Mesenchymal stem cell (in vitro differentiated cells and primary cell): ENCODE results near the gene TOR1B.

Source experiments
- DNase-seq: peaks from one replicate; pipeline ENCODE4 v3.0.0-alpha.2; 2013
- H2AFZ ChIP-seq: one replicate; pipeline ENCODE4 v1.6.1; 2013; ENCODE audit warnings: low read depth, mild to moderate bottlenecking, control low read depth, inconsistent platforms, low read length, moderate library complexity
- H2AK5ac ChIP-seq: 2 replicates; pipeline ENCODE4 v1.6.1; 2013; ENCODE audit warnings: low read length, moderate library complexity, mild to moderate bottlenecking, inconsistent platforms; ENCODE audit not compliant: severe bottlenecking
- H2BK120ac ChIP-seq: one replicate; pipeline ENCODE4 v1.6.1; 2013; ENCODE audit warnings: low read depth, mild to moderate bottlenecking, inconsistent platforms, low read length, moderate library complexity
- H2BK12ac ChIP-seq, 2 experiments: one replicate each; pipeline ENCODE4 v1.6.1; 2013; ENCODE audit warnings: inconsistent platforms in 2 of 2, low read length in 2 of 2, mild to moderate bottlenecking in 2 of 2, moderate library complexity in 2 of 2, control low read depth in 1 of 2
- H2BK15ac ChIP-seq: one replicate; pipeline ENCODE4 v1.6.1; 2013; ENCODE audit warnings: mild to moderate bottlenecking, low read depth, inconsistent platforms; ENCODE audit not compliant: poor library complexity, severe bottlenecking
- H2BK5ac ChIP-seq: 2 replicates; pipeline ENCODE4 v1.6.1; 2013; ENCODE audit warnings: low read depth, mild to moderate bottlenecking, low read length, control low read depth, inconsistent platforms; ENCODE audit not compliant: poor library complexity, severe bottlenecking
- H3K14ac ChIP-seq, 2 experiments: one replicate each; pipeline ENCODE4 v1.6.1; 2013; ENCODE audit warnings: inconsistent platforms in 2 of 2, low read length in 2 of 2, control low read depth in 1 of 2, mild to moderate bottlenecking in 1 of 2, moderate library complexity in 1 of 2
- H3K18ac ChIP-seq, 2 experiments: one replicate each; pipeline ENCODE4 v1.6.1; 2013; ENCODE audit warnings: inconsistent platforms in 2 of 2, low read length in 2 of 2, control low read depth in 1 of 2, low read depth in 1 of 2, mild to moderate bottlenecking in 1 of 2
- H3K23ac ChIP-seq, 2 experiments: one replicate each; pipeline ENCODE4 v1.6.1; 2013; ENCODE audit warnings: inconsistent platforms in 2 of 2, low read length in 2 of 2, mild to moderate bottlenecking in 2 of 2, moderate library complexity in 2 of 2, control low read depth in 1 of 2
- H3K27ac ChIP-seq: 2 replicates; pipeline ENCODE4 v1.5.1; 2013; ENCODE audit warnings: mild to moderate bottlenecking, moderate library complexity, low read length, control low read depth, inconsistent platforms; ENCODE audit not compliant: poor library complexity, severe bottlenecking
- H3K27me3 ChIP-seq, 2 experiments: 2 replicates each; pipeline versions ENCODE4 v1.6.1 to v1.7.0; 2013; ENCODE audit warnings: low read length in 2 of 2, mild to moderate bottlenecking in 2 of 2, moderate library complexity in 2 of 2, control low read depth in 1 of 2, inconsistent platforms in 1 of 2; ENCODE audit not compliant: control insufficient read depth in 1 of 2, insufficient read depth in 1 of 2
- H3K36me3 ChIP-seq, 2 experiments: 2 replicates each; pipeline versions ENCODE4 v1.6.1 to v1.7.0; 2013; ENCODE audit warnings: low read length in 2 of 2, control low read depth in 1 of 2, inconsistent platforms in 1 of 2, low read depth in 1 of 2, mild to moderate bottlenecking in 1 of 2; ENCODE audit not compliant: insufficient read depth in 2 of 2, control insufficient read depth in 1 of 2
- H3K4ac ChIP-seq, 2 experiments: one replicate each; pipeline ENCODE4 v1.6.1; 2013; ENCODE audit warnings: inconsistent platforms in 2 of 2, low read length in 2 of 2, mild to moderate bottlenecking in 2 of 2, moderate library complexity in 2 of 2, control low read depth in 1 of 2, low read depth in 1 of 2
- H3K4me1 ChIP-seq: 2 replicates; pipeline ENCODE4 v1.6.1; 2013; ENCODE audit warnings: low read depth, low read length, control low read depth; ENCODE audit not compliant: control insufficient read depth, insufficient read depth
- H3K4me2 ChIP-seq: 2 replicates; pipeline ENCODE4 v1.6.1; 2013; ENCODE audit warnings: low read length, mild to moderate bottlenecking, inconsistent platforms; ENCODE audit not compliant: poor library complexity, severe bottlenecking
- H3K4me3 ChIP-seq, 2 experiments: 2 replicates each; pipeline versions ENCODE4 v1.5.1 to v1.7.0; 2013; ENCODE audit warnings: low read length in 2 of 2, mild to moderate bottlenecking in 2 of 2, control low read depth in 1 of 2, low read depth in 1 of 2; ENCODE audit not compliant: insufficient read depth in 1 of 2
- H3K79me1 ChIP-seq: replicated peaks from 2 replicates; pipeline ENCODE4 v1.6.1; 2013; ENCODE audit warnings: mild to moderate bottlenecking, control low read depth, low read length, inconsistent platforms; ENCODE audit not compliant: poor library complexity, severe bottlenecking
- H3K9ac ChIP-seq: 2 replicates; pipeline ENCODE4 v1.7.0; 2013; ENCODE audit warnings: mild to moderate bottlenecking, low read length, moderate library complexity
- H3K9me3 ChIP-seq: 2 replicates; pipeline ENCODE4 v1.7.0; 2013; ENCODE audit warnings: mild to moderate bottlenecking, low read length; ENCODE audit not compliant: control insufficient read depth
- H4K8ac ChIP-seq: one replicate; pipeline ENCODE4 v1.6.1; 2013; ENCODE audit warnings: inconsistent platforms, mild to moderate bottlenecking, low read length, moderate library complexity
- H4K91ac ChIP-seq: one replicate; pipeline ENCODE4 v1.6.1; 2013; ENCODE audit warnings: mild to moderate bottlenecking, low read length, inconsistent platforms
- WGBS: methylation state at CpG from one replicate; pipeline ENCODE4 v1.1.7; 2013; ENCODE audit warnings: mixed read lengths; 5-methylcytosine and 5-hydroxymethylcytosine counted together

TOR1B gene

DNA sequence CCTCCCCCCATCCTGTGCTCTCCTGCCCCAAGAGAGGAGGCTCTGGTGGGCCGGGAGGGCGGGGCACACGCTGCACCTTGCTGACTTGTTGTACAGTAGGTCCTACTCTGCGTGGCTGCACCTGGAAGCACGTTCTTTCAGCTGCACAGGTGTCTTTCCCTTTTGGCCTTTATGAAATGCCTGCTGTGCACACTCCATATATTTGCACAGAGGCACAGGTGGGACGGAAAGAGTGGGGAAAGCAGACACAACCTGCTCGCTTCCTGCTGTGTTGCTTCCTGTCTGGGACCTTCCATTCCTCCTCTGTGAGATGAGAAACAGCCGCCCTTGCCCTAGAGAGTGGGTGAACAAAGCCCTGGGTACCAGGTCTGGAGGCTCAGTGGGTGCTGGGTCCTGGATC lies 37.0 kb downstream of the TOR1B start:
- H3K4me2 ChIP-seq: no peak overlapping the region

DNA sequence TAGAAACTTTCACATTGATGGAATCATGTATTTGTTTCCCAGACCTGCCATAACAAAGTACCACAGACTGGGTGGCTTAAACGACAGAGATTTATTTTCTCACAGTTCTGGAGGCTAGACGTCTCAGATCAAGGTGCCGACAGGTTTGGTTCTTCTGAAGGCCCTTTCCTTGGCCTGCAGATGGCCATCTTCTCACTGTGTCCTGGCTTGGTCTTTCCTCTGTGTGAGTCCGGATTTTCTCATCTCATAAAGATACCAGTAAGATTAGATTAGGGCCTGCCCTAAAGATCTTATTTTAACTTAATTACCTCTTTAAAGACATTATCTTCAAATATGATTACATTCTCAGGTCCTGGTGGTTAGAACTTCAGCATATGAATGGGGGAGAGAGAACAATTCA lies 38.1 kb downstream of the TOR1B start:
- Histone ChIP-seq H3K14ac (no peak overlapping the region), H3K36me3 (peaks cover 4 to 14% of the 10 kb centered on the region in 2 experiments), H3K4me3 (no peak overlapping the region), H2BK12ac (no peak overlapping the region), H2AK5ac (no peak overlapping the region), H3K9me3 (no peaks in the 10 kb centered on the region), H3K27me3 (no peaks in the 10 kb centered on the region), H3K9ac (no peak overlapping the region), H3K79me1 (peaks cover 29% of the 10 kb centered on the region), H2BK5ac (no peak overlapping the region), H3K18ac (no peak overlapping the region), H3K27ac (no peak overlapping the region), H2BK120ac (no peak overlapping the region), H3K4ac (no peak overlapping the region), H2AFZ (no peak overlapping the region), H3K4me1 (peaks cover 22% of the 10 kb centered on the region), H2BK15ac (no peak overlapping the region), H3K4me2 (no peak overlapping the region), H4K91ac (no peak overlapping the region), H4K8ac (no peak overlapping the region), H3K23ac (no peak overlapping the region)
- DNase-seq: no peak
- WGBS: 88% methylated on average over 3 of the region's 4 CpGs

More for the DNA sequence above, 37.0 kb downstream of the TOR1B start:
- no peaks in the 10 kb centered on the region for H3K9me3 ChIP-seq
- H3K23ac ChIP-seq: no peak overlapping the region
- peaks cover 4 to 14% of the 10 kb centered on the region in 2 experiments for H3K36me3 ChIP-seq
- H3K14ac ChIP-seq: no peak overlapping the region
- peak overlapping the region; percentile 6 for H2BK15ac ChIP-seq
- no peaks in the 10 kb centered on the region for H3K27me3 ChIP-seq
- peaks cover 34% of the 10 kb centered on the region for H3K79me1 ChIP-seq
- H2AK5ac ChIP-seq: no peak overlapping the region
- no peak overlapping the region for H4K8ac ChIP-seq
- H2BK120ac ChIP-seq: no peak overlapping the region
- no peak overlapping the region for H4K91ac ChIP-seq
- no peak overlapping the region for H2BK12ac ChIP-seq
- no peak overlapping the region for H3K9ac ChIP-seq
- no peak overlapping the region for H3K4ac ChIP-seq
- H3K4me3 ChIP-seq: no peak overlapping the region
- H2AFZ ChIP-seq: no peak overlapping the region
- 94% methylated on average over 8 of the region's 8 CpGs for WGBS
- no peak for DNase-seq
- H3K27ac ChIP-seq: no peak overlapping the region
- H3K4me1 ChIP-seq: peaks cover 22% of the 10 kb centered on the region
- no peak overlapping the region for H3K18ac ChIP-seq
- no peak overlapping the region for H2BK5ac ChIP-seq

DNA sequence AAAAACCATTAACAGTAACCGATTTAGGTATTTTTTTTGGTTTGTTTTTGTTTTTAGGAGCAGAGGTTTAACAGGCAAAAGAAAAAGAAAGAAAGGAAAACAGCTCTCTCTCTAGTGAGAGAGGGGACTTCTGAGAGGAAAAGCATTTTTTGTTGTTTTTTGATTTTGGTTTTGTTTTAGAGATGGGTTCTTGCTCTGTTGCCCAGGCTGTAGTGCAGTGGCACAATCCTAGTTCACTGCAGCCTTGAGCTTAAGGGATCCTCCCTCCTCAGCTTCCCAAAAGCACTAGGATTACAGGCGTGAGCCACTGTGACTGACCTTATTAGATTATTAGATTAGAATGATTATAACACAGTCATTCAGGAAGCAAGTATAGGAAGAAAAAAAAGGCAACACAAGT lies 42.4 kb downstream of the TOR1B start:
- H3K27me3 ChIP-seq: no peaks in the 10 kb centered on the region
- no peak overlapping the region for H3K4me3 ChIP-seq
- H3K18ac ChIP-seq: no peak overlapping the region
- H3K9me3 ChIP-seq: no peaks in the 10 kb centered on the region
- H4K8ac ChIP-seq: no peak overlapping the region
- H3K36me3 ChIP-seq: peaks cover 8 to 16% of the 10 kb centered on the region in 2 experiments
- no peak overlapping the region for H2BK15ac ChIP-seq
- no peak overlapping the region for H3K14ac ChIP-seq
- H2BK120ac ChIP-seq: no peak overlapping the region
- no peak overlapping the region for H2BK12ac ChIP-seq
- H3K23ac ChIP-seq: no peak overlapping the region
- no peak overlapping the region for H2BK5ac ChIP-seq
- no peak overlapping the region for H3K27ac ChIP-seq
- H3K4me2 ChIP-seq: no peak overlapping the region
- DNase-seq: no peak
- WGBS: 100% methylated on average over 1 of the region's 2 CpGs
- H3K9ac ChIP-seq: no peak overlapping the region
- no peak overlapping the region for H2AK5ac ChIP-seq
- H4K91ac ChIP-seq: no peak overlapping the region
- no peak overlapping the region for H2AFZ ChIP-seq
- H3K4ac ChIP-seq: no peak overlapping the region
- peaks cover 8% of the 10 kb centered on the region for H3K79me1 ChIP-seq
- H3K4me1 ChIP-seq: peaks cover 2% of the 10 kb centered on the region

DNA sequence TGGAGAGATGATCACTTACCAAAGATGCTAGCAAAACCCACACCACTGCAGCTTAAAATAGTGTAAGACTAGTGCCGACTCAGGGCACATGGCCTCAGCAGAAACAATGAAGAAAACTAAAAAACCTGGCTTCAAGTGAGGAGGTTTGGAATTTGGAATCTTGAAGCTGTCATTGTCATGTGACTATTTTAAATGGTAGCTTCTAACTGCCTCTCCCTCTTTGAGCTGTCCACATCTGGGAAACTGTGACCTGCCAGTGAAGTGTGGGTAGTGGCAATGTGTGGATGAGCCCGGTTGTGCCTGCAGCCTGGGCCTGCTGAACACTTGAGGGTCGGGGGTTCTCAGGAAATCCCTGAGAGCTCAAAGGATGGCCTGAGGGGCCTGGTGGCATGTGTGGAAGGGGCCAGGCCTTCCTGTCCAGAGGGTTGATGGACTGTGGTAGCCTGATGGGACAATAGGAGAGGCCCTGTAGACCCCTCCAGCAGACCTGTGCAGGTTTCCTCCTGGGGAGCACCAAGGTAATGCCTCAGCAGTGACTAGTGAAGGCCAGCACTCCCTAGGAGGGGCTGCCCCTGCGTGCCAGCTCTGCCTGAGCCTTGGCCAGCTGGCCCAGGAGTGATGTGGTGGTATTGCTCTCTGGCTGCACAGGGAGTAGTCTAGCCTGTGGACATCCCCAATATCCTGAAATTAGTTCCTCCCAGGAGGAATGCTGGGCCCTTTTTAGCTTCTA lies 45.9 kb downstream of the TOR1B start:
- Histone ChIP-seq H3K23ac (peak overlapping the region in 1 of 2 experiments; percentile 41), H3K4ac (no peak overlapping the region), H3K4me1 (peaks cover 4% of the 10 kb centered on the region), H2BK15ac (no peak overlapping the region), H3K18ac (no peak overlapping the region), H3K9ac (no peak overlapping the region), H3K4me2 (no peak overlapping the region), H3K27me3 (no peaks in the 10 kb centered on the region), H3K14ac (no peak overlapping the region), H3K9me3 (no peaks in the 10 kb centered on the region), H2BK120ac (no peak overlapping the region), H2AK5ac (no peak overlapping the region), H3K36me3 (peaks cover 26 to 44% of the 10 kb centered on the region in 2 experiments), H4K8ac (no peak overlapping the region), H2AFZ (no peak overlapping the region), H3K79me1 (peaks cover 2% of the 10 kb centered on the region), H4K91ac (no peak overlapping the region), H3K27ac (no peak overlapping the region), H2BK12ac (no peak overlapping the region), H2BK5ac (no peak overlapping the region), H3K4me3 (no peak overlapping the region)
- 78% methylated on average over 4 of the region's 4 CpGs for WGBS
- DNase-seq: no peak
